NCI-H82 (cell line): ENCODE measurements around the gene APMAP.
A peak's percentile ranks its signal among the peaks of the same experiment; 100 is the strongest.

Source experiments
- DNase-seq: peaks from one replicate; lab custom pipeline; 2025; lab: John Stamatoyannopoulos, UW

Gene APMAP

GRCh38 chr20:24966317-24967012, 26.1 kb downstream of the APMAP start:
- peak; percentile 14 for DNase-seq

- DNase-seq: peak; percentile 87
Measured at GRCh38 chr20:24965065-24965919, 27.3 kb downstream of the APMAP start.

DNA sequence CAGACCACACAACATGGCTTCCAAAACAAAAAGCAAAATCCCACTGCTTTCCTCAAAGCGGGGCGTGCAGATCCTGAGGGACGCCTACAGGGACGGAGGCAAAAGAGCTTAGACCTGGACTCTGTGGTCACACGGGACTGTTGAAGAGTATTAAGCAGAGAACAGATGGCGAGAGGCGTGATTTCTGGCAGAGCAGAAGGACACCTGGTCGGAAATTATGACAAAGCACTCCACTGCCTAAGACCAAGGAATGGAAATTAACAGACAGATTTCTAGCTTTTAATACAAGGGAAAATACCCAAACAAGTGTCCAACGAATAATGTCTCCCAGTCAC, 28.1 kb downstream of the APMAP start:
- DNase-seq: peak; percentile 98

- DNase-seq: peak; percentile 48
Measured at GRCh38 chr20:24963672-24964505, 28.7 kb downstream of the APMAP start.

- DNase-seq: peak; percentile 86
Measured at GRCh38 chr20:24962510-24962909, 30.0 kb downstream of the APMAP start.

- DNase-seq: no peak
Measured at GRCh38 chr20:24962182-24962492, 30.4 kb downstream of the APMAP start.

- DNase-seq: no peak
Measured at GRCh38 chr20:24961384-24962181, 31.0 kb downstream of the APMAP start.

DNA sequence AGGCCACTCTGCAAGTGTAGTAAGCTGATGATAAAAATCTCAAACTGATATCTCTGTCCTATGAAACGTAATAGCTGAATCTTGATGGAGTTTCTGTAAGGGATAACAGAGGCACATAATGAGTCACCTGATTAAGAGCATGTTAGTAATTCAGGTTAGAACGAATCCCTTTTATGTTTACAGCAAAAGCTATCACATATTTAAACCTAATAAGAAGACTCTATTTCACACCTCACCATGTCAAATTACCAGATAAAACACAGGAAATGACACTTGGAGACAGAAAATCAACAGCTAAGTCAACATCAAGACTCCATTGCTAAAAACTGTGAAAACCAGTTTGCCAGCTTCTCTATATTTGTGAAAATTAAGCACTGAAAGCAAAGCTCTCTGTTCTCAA, 31.7 kb downstream of the APMAP start:
- no peak for DNase-seq

DNA sequence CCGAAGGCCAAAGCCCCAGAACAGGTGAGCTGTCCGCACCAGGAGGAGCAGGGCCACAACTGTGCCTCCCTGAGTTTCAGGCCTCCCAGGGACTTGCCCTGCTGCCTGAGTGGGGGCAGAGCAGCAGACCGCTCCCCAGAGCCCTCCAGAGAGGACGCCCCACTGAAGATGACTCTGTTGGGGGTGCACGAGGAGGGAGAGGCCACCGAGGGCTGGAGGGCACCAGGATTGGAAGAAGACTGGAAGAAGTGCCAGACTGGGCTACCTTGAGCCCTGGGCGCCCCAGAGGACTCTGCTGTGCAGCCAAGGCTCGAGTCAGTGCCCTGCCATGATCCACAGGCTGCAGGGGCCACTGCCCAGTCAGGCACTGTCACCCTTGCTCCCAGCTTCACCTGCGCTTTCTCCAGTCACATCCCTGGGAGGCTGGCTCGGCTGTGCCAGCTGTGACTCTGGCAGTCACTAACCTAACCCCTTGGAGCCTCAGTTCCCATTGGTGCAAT, 32.2 kb downstream of the APMAP start:
- DNase-seq: no peak

GRCh38 chr20:24959591-24960301, 32.8 kb downstream of the APMAP start:
- no peak for DNase-seq

GRCh38 chr20:24958506-24959385, 33.8 kb downstream of the APMAP start:
- no peak for DNase-seq

DNA sequence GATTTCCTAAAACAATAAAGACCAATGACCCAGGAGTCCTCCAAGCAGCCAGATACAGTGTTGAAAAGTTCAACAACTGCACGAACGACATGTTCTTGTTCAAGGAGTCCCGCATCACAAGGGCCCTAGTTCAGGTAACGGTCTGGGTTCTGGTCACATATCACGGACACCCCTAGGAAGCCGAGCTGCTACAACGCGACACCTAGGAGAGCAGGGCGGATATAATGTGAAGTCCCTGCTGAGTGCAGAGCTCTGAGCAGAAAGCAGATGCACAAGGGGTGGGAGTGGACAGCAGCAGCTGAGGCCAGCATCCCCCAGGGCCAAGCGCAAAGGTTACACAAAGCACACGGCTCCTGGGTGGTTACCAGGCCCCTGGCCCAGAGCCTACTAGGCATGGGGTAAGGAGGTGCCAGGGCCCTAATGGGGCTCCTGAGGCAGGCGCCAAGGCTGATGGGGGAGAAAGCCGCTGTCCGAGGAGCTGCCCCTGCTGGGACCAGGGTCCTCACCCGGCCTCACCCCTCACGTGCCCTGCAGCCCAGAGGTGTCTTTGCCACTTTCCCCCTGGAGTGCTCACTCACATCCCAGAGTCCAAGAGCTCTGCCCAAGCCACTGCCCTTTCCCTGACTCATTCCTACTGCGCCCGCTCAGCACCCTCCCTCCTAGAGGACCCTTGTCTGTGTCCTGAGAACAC, 35.1 kb downstream of the APMAP start:
- DNase-seq: no peak

DNA sequence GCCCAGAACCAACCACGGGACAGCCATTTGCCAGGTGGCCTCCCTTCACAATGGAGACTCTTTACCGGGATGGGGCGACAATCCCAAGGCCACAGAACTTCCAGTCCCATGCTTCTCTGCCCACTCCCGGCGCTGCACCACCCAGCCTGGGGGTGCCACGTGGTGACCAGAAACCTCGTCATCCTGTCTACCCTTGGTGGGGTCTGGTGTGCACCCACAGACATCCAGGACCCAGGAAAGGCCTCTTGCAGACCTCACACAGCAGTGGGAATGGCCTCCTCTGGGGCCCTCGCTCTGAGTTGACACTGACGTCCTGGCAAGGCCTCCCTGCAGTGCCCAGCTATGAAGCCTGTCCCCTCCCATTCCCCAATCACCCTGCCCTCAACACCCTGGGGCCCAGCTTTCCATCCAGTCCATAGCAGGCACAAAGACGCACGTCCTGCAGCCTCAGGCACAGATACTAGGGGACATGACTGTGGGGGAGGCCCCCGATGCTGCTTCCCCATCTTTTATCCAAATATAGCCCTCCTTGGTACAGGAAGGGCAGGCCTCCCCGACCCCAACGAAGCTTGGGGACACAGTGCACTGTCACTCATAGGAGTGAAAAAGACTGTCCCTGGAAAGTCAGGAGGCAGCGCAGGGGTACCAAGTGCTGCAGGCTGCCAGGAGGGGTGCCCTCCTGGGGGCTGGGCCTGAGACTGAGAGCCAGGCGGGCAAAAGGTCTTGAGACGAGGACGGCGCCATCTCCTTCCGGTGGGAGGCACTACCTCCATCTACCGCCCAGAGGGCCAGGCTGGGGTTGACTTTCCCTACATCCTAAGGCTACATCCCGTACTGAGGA, 36.3 kb downstream of the APMAP start:
- DNase-seq: no peak

DNA sequence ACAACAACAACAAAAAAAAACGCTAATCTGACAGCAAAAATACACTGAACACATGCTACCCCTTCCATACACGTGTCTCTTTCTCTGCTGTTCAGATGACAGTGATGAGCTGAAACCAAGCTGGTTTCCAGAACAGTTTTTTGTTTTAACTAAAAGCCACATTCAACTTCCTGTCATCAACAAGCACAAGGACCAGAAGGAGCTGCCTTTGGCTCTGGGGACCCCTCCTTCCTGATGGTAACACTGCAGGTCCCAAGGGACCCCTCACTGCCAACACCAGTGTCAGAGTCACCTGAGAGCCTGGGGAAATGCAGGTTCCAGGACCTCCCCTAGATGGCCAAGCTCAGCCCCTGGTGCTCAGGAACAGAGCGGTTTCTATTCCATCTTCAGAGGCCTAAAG, 37.5 kb downstream of the APMAP start:
- DNase-seq: peak; percentile 54

DNA sequence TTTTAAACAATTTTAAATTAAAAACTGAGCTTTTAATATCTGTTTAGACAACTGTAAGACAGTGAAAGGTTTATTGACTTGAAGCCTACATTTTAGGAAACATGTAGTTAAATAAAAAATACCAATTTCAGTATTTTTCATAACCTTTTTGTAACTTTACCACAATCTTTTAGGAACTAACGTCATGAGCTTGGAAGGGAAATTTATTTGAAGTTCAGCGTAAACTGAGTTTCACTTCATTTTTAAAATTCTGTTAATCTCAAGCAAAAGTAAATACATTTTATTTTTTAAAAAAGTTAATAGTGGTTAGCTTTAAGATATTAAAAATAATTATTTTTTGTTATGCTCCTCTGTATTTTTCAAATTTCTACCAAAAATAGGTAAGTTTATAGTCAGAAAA, 38.0 kb downstream of the APMAP start:
- no peak for DNase-seq

GRCh38 chr20:24954151-24954550, 38.4 kb downstream of the APMAP start:
- no peak for DNase-seq

- no peak for DNase-seq
Measured at GRCh38 chr20:24953621-24954133, 38.9 kb downstream of the APMAP start.

GRCh38 chr20:24953209-24953575, 39.4 kb downstream of the APMAP start:
- no peak for DNase-seq
